Breast epithelium (tissue), 3 donors: ENCODE results near the gene FAF2.
"Not testable (repeated sequence)": the region's sequence is repeated elsewhere in the genome, so short reads cannot be mapped to it uniquely, and the experiment has no call there.

Experiments used
- POLR2A ChIP-seq: fragments of 450-650 bp; IDR thresholded peaks from one replicate; pipeline ENCODE4 v1.6.1; 2016; ENCODE audit warnings: antibody characterized with exemption, mild to moderate bottlenecking, moderate library complexity
- POLR2AphosphoS5 ChIP-seq, 3 donors: sonication (generic); formaldehyde crosslinking; IDR thresholded peaks; one replicate each; pipeline ENCODE4 v1.6.1; 2017; ENCODE audit warnings: antibody characterized with exemption in 3 of 3

DNA sequence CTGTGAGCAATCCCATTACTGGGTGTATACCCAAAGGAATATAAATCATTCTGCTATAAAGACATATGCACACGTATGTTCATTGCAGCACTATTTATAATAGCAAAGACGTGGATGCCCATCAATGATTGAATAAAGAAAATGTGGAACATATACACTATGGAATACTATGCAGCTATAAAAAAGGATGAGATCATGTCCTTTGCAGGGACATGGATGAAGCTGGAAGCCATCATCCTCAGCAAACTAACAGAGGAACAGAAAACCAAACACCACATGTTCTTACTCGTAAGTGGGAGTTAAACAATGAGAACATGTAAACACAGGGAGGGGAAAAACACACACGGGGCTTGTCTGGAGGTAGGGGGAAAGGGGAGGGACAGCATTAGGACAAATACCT, 5.3 kb upstream of the FAF2 start:
- not testable (repeated sequence) for TF ChIP-seq POLR2A; POLR2AphosphoS5 (IDR thresholded peaks at IDR 0.05)
